Ramos (cell line): Measurements from ENCODE around the gene BEST2.

Experiments used
- in situ Hi-C: fragments of 300-500 bp; cut with MboI; formaldehyde crosslinking; loops from one replicate; pipeline ENCODE4 v1.14.3; 2022; ENCODE audit warnings: low sequenced_read_pairs; ENCODE audit not compliant: unreplicated experiment

Gene BEST2

DNA sequence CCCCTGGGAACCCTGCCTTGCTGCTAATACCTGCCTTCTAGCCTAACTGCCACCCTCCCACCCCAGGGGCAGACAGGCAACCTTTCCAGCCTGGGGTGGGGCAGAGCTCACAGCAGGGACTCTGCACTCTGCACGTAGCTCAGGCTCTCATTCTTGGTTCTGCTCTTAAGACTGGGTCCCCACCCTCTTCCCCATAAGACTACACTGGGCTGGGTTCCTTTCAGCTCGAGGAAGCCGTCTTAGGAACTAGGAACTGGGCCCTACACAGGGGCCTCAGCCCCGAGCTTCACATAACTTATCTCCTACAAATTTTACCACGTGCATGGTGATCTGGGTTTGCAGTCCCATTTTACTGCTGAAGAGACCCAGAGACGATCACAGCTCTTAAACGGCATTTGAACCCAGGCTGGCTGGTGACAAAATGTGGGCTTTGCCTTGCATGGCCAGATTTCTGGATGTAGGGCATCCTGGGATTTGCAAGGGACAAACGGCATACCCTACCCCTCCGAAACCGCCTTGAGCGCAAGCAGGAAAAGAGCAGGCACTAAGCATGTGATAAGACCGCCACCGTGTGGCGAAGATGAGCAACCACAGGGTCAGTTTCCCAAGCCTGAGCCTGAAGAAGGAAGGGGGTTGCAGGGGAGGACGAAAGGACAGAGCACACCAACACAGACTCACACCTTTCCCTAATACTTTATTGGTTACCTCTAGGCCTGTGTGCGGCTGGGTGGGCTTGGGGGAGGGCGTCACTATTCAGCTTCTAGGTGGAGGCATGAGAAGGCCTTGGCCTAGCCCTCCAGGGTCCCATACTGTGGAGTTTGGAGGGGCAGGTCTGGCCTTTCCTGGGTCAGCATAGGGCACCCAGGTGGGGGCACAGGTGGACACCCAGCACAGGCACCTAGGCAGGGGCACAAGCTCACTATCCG lies 44.8 kb downstream of the BEST2 start:
- in situ Hi-C loops: loop anchor here (5.0 kb wide), 1 partner anchor 34 kb away; no protein-coding TSS in a partner anchor

DNA sequence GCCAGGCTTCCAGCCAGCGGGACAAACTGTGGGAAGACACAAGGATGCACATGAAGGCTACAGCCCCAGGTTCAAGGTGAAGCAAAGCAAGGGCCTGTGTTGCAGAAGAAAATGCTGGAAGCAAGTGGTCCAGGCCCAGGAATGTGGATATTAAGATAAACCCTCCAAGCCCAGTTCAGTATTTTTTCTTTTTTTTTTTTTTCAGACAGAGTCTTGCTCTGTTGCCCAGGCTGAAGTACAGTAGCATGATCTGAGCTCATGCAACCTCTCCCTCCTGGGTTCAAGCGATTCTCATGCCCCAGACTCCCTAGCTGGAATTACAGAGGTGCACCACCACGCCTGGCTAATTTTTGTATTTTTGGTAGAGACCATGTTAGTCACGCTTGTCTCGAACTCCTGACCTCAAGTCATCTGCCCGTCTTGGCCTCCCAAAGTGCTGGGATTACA lies 45.6 kb downstream of the BEST2 start:
- in situ Hi-C loops: loop anchor here (5.0 kb wide), 1 partner anchor 35 kb away; no protein-coding TSS in a partner anchor

DNA sequence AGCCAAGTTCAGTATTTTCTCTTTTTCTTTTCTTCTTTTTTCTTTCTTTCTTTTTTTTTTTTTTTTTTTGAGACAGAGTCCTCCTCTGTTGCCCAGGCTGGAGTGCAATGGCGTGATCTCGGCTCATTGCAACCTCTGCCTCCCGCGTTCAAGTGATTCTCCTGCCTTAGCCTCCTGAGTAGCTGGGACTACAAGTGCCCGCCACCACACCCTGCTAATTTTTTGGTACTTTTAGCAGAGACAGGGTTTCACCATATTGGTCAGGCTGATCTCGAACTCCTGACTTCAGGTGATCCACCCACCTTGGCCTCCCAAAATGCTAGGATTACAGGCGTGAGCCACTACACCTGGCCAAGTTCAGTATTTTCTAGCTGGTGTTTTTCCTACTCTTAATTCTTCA lies 46.0 kb downstream of the BEST2 start:
- in situ Hi-C loops: loop anchor here (5.0 kb wide), 1 partner anchor 35 kb away; no protein-coding TSS in a partner anchor

DNA sequence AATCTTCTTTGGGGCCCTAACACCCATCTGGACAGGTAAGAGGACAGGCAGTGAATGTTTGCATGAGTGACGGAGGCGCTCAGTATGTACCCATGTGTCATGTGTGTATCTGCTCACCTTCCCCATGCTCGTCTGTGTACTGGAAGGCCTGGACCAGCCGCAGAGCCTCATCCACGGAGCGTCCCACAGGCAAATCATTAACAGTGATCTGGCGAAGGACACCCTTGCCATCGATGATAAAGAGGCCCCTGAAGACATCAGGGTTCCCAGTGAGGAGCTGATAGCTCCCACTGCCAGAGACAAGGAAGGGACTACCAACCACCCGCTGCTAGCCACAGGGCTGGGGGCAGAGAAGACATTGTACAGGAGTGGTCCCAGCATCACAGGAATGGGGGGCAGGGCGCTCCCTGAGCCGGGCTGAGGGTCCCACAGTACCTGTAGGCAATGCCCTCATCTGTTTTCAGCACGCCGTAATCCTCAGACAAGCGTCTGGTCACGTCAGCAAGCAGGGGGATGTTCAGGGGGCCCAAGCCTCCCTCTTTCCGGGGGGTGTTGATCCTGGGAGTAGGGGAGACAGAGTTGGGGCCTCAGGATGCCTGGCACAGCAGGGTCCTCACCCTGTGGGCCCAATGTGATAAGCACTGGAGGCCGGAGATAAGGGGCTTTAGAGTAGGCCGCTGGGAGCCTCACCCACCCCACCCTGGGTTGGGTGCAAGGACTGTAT lies 48.3 kb downstream of the BEST2 start:
- in situ Hi-C loops: loop anchor here (5.0 kb wide), 1 partner anchor 38 kb away; no protein-coding TSS in a partner anchor

DNA sequence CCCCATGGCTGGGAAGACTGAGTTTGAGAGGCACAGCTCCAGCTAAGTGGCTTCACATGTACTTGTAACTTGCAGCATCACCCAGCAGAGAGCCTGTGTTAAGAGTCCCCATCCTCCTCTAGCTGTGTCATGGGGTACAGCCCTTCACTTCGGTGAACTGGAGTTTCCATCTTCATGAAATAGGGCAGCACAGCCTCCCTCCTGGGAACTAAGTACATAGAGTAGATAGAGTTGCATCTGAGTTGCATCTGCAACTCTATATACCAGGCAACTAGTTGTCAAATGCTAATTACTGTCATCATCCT lies 48.8 kb downstream of the BEST2 start:
- in situ Hi-C loops: no loop called here

DNA sequence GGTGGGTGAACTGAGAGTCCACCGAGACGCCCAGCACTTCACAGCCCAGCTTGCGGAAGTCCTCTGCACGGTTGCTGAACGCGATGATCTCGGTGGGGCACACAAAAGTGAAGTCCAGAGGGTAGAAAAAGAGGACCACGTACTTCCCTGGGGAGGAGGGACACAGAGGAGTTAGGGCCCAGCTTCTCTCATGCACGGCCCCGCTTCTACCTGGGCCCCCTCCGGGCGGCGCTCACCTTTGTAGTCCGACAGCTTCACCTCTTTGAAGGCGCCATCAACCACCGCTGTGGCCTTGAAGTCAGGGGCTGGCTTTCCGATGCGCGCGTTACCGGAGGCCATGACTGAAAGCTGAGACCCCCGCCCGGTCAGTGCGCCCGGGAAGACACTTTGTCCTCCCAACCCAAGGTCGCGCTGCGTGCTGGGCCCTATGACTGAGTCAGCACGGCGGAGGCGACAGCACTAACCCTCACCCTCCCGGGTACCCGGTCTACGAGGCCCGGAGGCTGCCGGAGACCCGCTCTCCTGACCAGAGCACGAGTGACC lies 49.4 kb downstream of the BEST2 start:
- in situ Hi-C loops: no loop called here

DNA sequence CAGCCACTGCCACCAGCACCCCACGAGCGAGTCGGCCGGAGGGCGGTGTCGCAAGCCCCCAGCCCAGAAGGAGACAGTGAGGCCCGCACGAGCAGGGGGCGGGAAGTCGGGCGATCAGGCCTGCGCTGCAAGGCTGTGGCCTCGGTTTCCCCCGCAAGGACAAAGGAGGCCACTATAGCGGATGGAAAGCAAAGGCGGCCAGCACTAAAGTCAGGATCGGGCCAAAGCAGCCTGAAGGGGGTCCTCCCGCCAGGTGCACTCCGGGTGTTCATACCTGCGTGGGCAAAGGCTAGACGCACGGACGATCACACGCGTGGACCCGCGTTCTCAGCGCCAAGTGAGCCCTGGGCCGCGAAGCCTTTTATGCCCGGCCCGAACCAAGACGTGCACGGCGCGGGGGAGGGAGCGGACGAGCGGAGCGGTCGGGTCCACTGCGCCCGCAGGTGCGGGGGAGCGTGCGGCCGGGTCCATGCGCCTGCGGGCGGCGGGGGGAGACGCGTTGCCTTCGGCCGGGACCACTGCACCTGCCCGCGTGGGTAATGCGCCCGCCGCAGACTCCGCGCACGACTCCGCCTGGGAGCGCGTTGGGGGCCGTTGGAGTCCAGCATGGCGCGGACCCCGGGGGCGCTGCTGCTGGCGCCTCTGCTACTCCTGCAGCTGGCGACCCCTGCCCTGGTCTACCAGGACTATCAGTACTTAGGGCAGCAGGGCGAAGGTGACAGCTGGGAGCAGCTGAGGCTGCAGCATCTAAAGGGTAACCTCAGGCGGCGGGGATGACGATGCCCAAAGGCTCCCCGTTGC lies 50.1 kb downstream of the BEST2 start, which contains the start of the genes PRDX2 and THSD8:
TSS of gene PRDX2 (minus strand) at position 335 of the 801 bp plus-strand sequence. CDS start 539 bp downstream, outside the sequence.
TSS of gene THSD8 (plus strand) at position 604 of the 801 bp plus-strand sequence. CDS start at position 607, 3 bp downstream.
- in situ Hi-C loops: no loop called here

DNA sequence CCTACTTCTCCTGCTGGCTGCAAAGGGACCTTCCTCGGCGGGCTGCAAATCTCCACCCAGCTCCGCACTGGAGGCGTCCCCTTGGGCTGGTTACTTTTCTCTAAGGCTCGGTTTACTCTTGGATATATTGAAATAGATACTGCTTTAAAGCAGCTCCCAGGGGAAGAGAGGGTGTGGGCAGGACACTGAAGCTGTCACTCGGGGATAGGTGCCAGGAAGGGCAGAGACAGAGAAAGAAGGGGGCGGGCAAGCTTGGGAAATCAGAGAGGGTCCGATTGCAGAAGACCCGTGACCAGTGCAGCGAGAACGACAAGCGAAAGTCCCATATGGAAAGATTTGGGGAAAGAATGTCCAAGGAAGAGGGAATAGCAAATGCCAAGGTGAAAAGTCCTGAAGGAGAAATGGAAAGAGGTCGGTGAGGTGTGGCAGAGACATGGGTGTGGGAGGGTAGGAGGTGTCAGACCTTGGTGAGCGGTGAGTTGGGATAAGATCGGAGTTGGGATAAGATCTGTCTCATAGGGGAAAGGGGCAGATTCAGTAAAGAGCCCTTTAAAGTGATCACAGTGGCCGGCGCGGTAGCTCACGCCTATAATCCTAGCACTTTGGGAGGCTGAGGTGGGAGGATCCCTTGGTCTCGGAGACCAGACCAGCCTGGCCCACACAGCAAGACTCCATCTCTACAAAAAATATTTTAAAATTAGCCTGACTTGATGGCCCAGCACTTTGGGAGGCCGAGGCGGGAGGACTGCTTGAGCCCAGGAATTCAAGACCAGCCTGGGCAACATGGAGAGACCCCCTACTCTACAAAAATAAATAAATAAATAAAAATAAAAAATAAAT lies 50.9 kb downstream of the BEST2 start:
- in situ Hi-C loops: no loop called here

DNA sequence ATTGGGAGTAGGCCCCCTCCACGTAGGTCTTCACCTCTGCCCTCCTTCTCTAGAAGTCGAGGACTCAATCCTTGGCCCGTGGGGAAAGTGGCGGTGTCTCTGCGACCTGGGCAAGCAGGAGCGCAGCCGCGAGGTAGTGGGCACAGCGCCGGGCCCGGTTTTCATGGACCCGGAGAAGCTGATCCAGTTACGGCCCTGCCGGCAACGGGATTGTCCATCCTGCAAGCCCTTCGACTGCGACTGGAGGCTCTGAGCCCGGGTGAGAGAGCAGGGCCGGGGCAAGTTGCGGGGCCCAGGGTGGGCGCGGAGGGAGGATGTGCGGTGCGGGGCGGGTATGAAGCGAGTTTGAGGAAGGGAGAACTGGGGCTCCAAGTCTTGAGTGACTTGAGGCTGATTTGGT lies 52.5 kb downstream of the BEST2 start:
- in situ Hi-C loops: no loop called here

DNA sequence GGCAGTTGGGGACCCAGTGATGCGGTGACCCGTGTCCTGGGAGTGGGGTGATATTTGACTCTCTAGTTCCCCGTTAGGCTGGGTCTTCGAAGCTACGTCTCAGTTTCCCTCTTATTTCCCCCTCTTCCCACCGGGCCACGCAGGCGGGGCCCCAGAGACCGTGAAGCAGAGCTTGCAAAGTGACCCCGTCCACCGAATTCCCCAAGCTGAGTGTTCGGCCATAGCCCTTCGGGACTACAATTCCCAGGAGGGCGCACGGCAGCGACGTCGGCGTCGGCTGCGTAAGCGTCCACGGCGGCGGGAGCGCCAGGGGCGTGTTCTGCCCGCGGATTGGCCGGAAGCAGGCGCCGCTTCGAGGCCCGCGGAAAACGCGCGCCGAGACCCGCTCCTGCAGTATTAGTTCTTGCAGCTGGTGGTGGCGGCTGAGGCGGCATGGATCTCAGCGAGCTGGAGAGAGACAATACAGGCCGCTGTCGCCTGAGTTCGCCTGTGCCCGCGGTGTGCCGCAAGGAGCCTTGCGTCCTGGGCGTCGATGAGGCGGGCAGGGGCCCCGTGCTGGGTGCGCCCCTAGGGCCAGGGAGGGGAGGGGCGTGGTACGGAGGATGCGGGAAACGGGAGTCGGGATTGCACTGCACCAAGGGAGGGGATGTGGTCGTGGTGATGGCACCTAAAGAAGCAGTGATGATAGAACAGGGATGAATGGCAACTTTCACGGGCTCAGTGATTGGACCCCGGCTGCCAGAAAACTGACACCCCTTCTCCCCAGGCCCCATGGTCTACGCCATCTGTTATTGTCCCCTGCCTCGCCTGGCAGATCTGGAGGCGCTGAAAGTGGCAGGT lies 54.9 kb downstream of the BEST2 start, which contains the start of gene RNASEH2A:
TSS of gene RNASEH2A (plus strand) at position 343 of the 840 bp plus-strand sequence. CDS start at position 433, 90 bp downstream.
- in situ Hi-C loops: no loop called here
